GM18498 (cell line): ENCODE measurements around the gene POLR2F.

Experiments used
- ATAC-seq: cut with Tn5 transposase; IDR thresholded peaks from one replicate; pipeline ENCODE4 v1.9.1; 2021; ENCODE audit warnings: mild to moderate bottlenecking, moderate library complexity; ENCODE audit not compliant: unreplicated experiment

POLR2F gene

GRCh38 chr22:37999640-38000272 is 46.3 kb downstream of the POLR2F start:
- no peak for ATAC-seq

- ATAC-seq, result no peak
These were observed 52.4 kb downstream of the POLR2F start for GRCh38 chr22:38005943-38006342.

GRCh38 chr22:38006906-38007305 is 53.4 kb downstream of the POLR2F start:
- no peak for ATAC-seq

GRCh38 chr22:38007330-38007902 is 53.9 kb downstream of the POLR2F start:
- ATAC-seq, result no peak

GRCh38 chr22:38009000-38009806 is 55.7 kb downstream of the POLR2F start:
- ATAC-seq, result no peak

GRCh38 chr22:38012604-38013072 is 59.1 kb downstream of the POLR2F start:
- ATAC-seq, result no peak

GRCh38 chr22:38014083-38014482 is 60.6 kb downstream of the POLR2F start:
- ATAC-seq, result no peak

- ATAC-seq, result no peak
These were observed 63.0 kb downstream of the POLR2F start for GRCh38 chr22:38016182-38017151.

- ATAC-seq, result no peak
These were observed 63.9 kb downstream of the POLR2F start for GRCh38 chr22:38017272-38017920.

- ATAC-seq, result no peak
These were observed 64.7 kb downstream of the POLR2F start for GRCh38 chr22:38017939-38018885.
